Tibial nerve (tissue), 4 donors: ENCODE data around the gene SIRT7. TPM values are rescaled to one million over a fixed set of nuclear protein-coding genes. Genes with fewer than 3 reads are reported as not detected.

Experiments used
- DNase-seq, 2 donors: peaks; one replicate each; pipeline ENCODE4 v3.0.0-alpha.2; 2019; ENCODE audit warnings: low spot score in 2 of 2
- H3K27ac ChIP-seq, 4 donors: fragments of 200-600 bp; sonication (generic) in 3 of 4; one replicate each; pipeline ENCODE4 v1.5.1; 2017 to 2019; ENCODE audit warnings: mild to moderate bottlenecking in 1 of 4
- H3K27me3 ChIP-seq, 2 donors: fragments of 200-600 bp; sonication (generic) in 1 of 2; one replicate each; pipeline versions ENCODE4 v1.5.1 to v1.6.0; 2017 to 2019
- H3K36me3 ChIP-seq, 3 donors: fragments of 200-600 bp; sonication (generic); one replicate each; pipeline ENCODE4 v1.5.1; 2018 to 2019
- H3K4me1 ChIP-seq, 4 donors: fragments of 200-600 bp; sonication (generic) in 3 of 4; one replicate each; pipeline ENCODE4 v1.5.1; 2017 to 2019
- H3K4me3 ChIP-seq, 4 donors: fragments of 200-600 bp; sonication (generic) in 3 of 4; one replicate each; pipeline ENCODE4 v1.5.1; 2017 to 2019; ENCODE audit warnings: mild to moderate bottlenecking in 1 of 4, moderate library complexity in 1 of 4
- H3K9me3 ChIP-seq, 4 donors: fragments of 200-600 bp; sonication (generic) in 3 of 4; one replicate each; pipeline ENCODE4 v1.5.1; 2017 to 2019
- CTCF ChIP-seq, 5 experiments: fragments of 200-600 bp in 3 of 5; fragments of 450-650 bp in 2 of 5; sonication (generic) in 3 of 5; IDR thresholded peaks; one replicate each; pipeline ENCODE4 v1.5.1; 2016 to 2019; ENCODE audit warnings: antibody characterized with exemption in 5 of 5, mild to moderate bottlenecking in 3 of 5, moderate library complexity in 2 of 5
- EP300 ChIP-seq, 2 donors: sonication (generic); formaldehyde crosslinking; IDR thresholded peaks; one replicate each; pipeline ENCODE4 v1.6.1; 2017; ENCODE audit warnings: antibody characterized with exemption in 2 of 2, mild to moderate bottlenecking in 1 of 2
- POLR2A ChIP-seq, 2 donors: fragments of 450-650 bp; IDR thresholded peaks; one replicate each; pipeline ENCODE4 v1.6.1; 2017; ENCODE audit warnings: antibody characterized with exemption in 2 of 2, mild to moderate bottlenecking in 2 of 2, moderate library complexity in 2 of 2
- WGBS, 2 donors: methylation state at CpG; one replicate each; pipeline ENCODE4 v1.1.5; 2018; 5-methylcytosine and 5-hydroxymethylcytosine counted together
- total RNA-seq, 4 donors: library from RNA; depleted of rRNA; stranded (reverse); fragments of >200 nt; gene quantifications; one replicate each; pipeline ENCODE4 v1.1.0, GENCODE V29; 2016

SIRT7 gene
- total RNA-seq, 4 donors from 2014 or later, result 22.3 to 42.2 (median 30.7) TPM

GRCh38 chr17:81888105-81888987 lies 29.6 kb downstream of the SIRT7 start:
- H3K4me1 ChIP-seq, result peaks cover 0 to 33% (median 20%) of the 10 kb centered on the region in 4 donors
- WGBS, 2 donors, result 92 to 94% methylated on average over 44 of the region's 44 CpGs
- no peaks in the 10 kb centered on the region for H3K9me3 ChIP-seq
- no peak overlapping the region for H3K4me3 ChIP-seq
- H3K27ac ChIP-seq, result no peak overlapping the region
- DNase-seq, result no peak
- TF ChIP-seq CTCF (IDR thresholded peaks at IDR 0.05) (no peak), EP300 (IDR thresholded peaks at IDR 0.05) (no peak), POLR2A (IDR thresholded peaks at IDR 0.05) (no peak)
- H3K27me3 ChIP-seq, result no peaks in the 10 kb centered on the region
- H3K36me3 ChIP-seq, result peaks cover 4 to 65% (median 8%) of the 10 kb centered on the region in 3 donors

DNA sequence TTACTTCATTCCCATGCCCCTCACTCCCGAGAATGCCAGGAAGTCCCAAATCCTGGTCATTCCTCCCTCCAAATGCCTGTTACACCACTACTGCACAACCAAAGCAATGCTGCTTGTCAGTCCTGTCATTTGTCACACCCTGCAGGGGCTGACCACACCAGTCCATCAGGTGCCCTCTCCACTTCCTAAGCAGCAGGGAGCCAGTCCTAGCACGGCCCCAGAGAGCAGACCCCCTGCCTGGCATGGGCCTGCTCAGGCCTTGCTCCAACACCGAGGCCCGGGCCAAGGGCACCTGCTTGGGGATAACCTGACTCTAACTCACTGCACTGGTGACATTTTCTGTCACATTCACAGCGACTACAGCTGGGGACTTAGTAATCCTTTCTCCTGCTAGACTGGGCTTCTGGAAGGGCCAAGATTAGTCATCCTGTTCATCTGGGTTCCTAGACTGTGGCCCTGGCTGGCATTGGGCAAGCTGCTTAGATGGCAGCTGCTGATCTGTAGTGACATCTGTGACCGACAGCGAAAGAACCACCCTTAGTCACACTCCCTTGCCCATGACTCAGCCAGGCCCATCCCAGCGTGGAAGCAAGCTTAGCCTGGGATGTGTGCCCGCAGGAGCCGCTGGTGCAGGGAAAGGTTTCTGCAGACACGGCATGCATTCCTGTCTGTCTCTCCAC lies 32.0 kb downstream of the SIRT7 start:
- DNase-seq, result no peak
- Histone ChIP-seq H3K36me3 (peaks cover 4 to 82% (median 8%) of the 10 kb centered on the region in 3 donors), H3K4me3 (no peak overlapping the region), H3K27ac (no peak overlapping the region), H3K9me3 (no peaks in the 10 kb centered on the region), H3K4me1 (peaks cover 0 to 19% (median 11%) of the 10 kb centered on the region in 4 donors), H3K27me3 (no peaks in the 10 kb centered on the region)
- TF ChIP-seq POLR2A (IDR thresholded peaks at IDR 0.05), result no peak
- TF ChIP-seq EP300 (IDR thresholded peaks at IDR 0.05), result no peak
- no peak for TF ChIP-seq CTCF (IDR thresholded peaks at IDR 0.05)
- WGBS, 2 donors, result 81 to 88% methylated on average over 7 to 8 of the region's 11 CpGs

- peaks cover 0 to 16% (median 8%) of the 10 kb centered on the region in 4 donors for H3K4me1 ChIP-seq
- DNase-seq, result no peak
- no peak overlapping the region for H3K27ac ChIP-seq
- WGBS, 2 donors, result 85 to 93% methylated on average over 10 of the region's 10 CpGs
- no peaks in the 10 kb centered on the region for H3K27me3 ChIP-seq
- H3K4me3 ChIP-seq, result no peak overlapping the region
- H3K9me3 ChIP-seq, result no peaks in the 10 kb centered on the region
- H3K36me3 ChIP-seq, result peaks cover 4 to 86% (median 8%) of the 10 kb centered on the region in 3 donors
- no peak for TF ChIP-seq EP300 (IDR thresholded peaks at IDR 0.05)
- TF ChIP-seq CTCF (IDR thresholded peaks at IDR 0.05), result no peak
- no peak for TF ChIP-seq POLR2A (IDR thresholded peaks at IDR 0.05)
Measured at GRCh38 chr17:81885454-81885853, 32.5 kb downstream of the SIRT7 start.

GRCh38 chr17:81884968-81885367 lies 33.0 kb downstream of the SIRT7 start:
- Histone ChIP-seq H3K27ac (no peak overlapping the region), H3K4me1 (peaks cover 0 to 11% (median 3%) of the 10 kb centered on the region in 4 donors), H3K27me3 (no peaks in the 10 kb centered on the region), H3K4me3 (no peak overlapping the region), H3K36me3 (peaks cover 4 to 91% (median 8%) of the 10 kb centered on the region in 3 donors), H3K9me3 (no peaks in the 10 kb centered on the region)
- no peak for DNase-seq
- TF ChIP-seq CTCF (IDR thresholded peaks at IDR 0.05) (no peak), POLR2A (IDR thresholded peaks at IDR 0.05) (no peak), EP300 (IDR thresholded peaks at IDR 0.05) (no peak)
- 92 to 95% methylated on average over 5 of the region's 5 CpGs for WGBS, 2 donors

DNA sequence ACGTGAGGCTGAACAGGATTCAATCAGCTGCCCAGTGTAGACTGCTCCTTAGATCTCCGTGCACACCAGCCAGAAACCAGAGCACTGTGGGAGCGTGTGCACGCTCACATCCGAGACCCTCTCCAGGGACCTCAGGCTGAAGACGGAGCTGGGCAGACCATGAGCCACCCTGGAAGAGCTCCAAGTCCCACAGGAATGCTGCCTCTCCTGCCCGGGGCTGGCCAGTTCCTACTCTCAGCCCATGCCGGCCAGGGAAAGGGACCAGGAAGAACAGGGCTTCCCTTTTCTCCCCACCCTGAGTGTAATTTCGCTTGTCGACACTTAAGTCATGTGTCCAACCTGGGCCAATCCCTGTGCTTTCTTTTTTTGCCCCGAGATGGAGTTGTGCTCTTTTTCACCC lies 33.5 kb downstream of the SIRT7 start:
- no peaks in the 10 kb centered on the region for H3K9me3 ChIP-seq
- DNase-seq, result no peak
- H3K4me1 ChIP-seq, result peaks cover 0 to 6% (median 0%) of the 10 kb centered on the region in 4 donors
- H3K27me3 ChIP-seq, result no peaks in the 10 kb centered on the region
- peaks cover under 1 to 92% (median 8%) of the 10 kb centered on the region in 3 donors for H3K36me3 ChIP-seq
- H3K27ac ChIP-seq, result no peak overlapping the region
- no peak for TF ChIP-seq EP300 (IDR thresholded peaks at IDR 0.05)
- no peak for TF ChIP-seq CTCF (IDR thresholded peaks at IDR 0.05)
- TF ChIP-seq POLR2A (IDR thresholded peaks at IDR 0.05), result no peak
- H3K4me3 ChIP-seq, result no peak overlapping the region
- 70 to 75% methylated on average over 10 to 11 of the region's 11 CpGs for WGBS, 2 donors
